Endodermal cell (in vitro differentiated cells): ENCODE data around the gene ANKS1B. TPM values are rescaled to one million over a fixed set of nuclear protein-coding genes. Genes with fewer than 3 reads are reported as not detected.
A peak's percentile ranks its signal among the peaks of the same experiment; 100 is the strongest.

Source experiments
- DNase-seq: peaks from one replicate; pipeline ENCODE4 v3.0.0-alpha.2; 2017
- H3K27ac ChIP-seq: 2 replicates; pipeline ENCODE4 v1.5.1; 2013; ENCODE audit warnings: mild to moderate bottlenecking, low read depth, low read length, moderate library complexity
- H3K27me3 ChIP-seq: 2 replicates; pipeline ENCODE4 v1.6.1; 2013; ENCODE audit warnings: mild to moderate bottlenecking, low read length, moderate library complexity; ENCODE audit not compliant: insufficient read depth, control insufficient read depth, poor library complexity, severe bottlenecking
- H3K36me3 ChIP-seq: 2 replicates; pipeline ENCODE4 v1.7.0; 2013; ENCODE audit warnings: mild to moderate bottlenecking, low read length, moderate library complexity; ENCODE audit not compliant: control insufficient read depth, insufficient read depth
- H3K4me1 ChIP-seq: one replicate; pipeline ENCODE4 v1.7.0; 2013; ENCODE audit warnings: low read length; ENCODE audit not compliant: control insufficient read depth, insufficient read depth
- H3K4me3 ChIP-seq: 2 replicates; pipeline ENCODE4 v1.5.1; 2013; ENCODE audit warnings: mild to moderate bottlenecking, low read length, moderate library complexity
- H3K9ac ChIP-seq: 2 replicates; pipeline ENCODE4 v1.6.1; 2013; ENCODE audit warnings: mild to moderate bottlenecking, low read length, moderate library complexity; ENCODE audit not compliant: poor library complexity, severe bottlenecking; ENCODE audit errors: extremely low read depth
- H3K9me3 ChIP-seq: 2 replicates; pipeline ENCODE4 v1.6.1; 2013; ENCODE audit warnings: mild to moderate bottlenecking, low read length, moderate library complexity; ENCODE audit not compliant: control insufficient read depth
- H3K27ac Mint-ChIP-seq: 2 replicates; pipeline ENCODE4 v1.8.0; 2020; ENCODE audit warnings: mixed read lengths
- H3K27me3 Mint-ChIP-seq: 2 replicates; pipeline ENCODE4 v1.8.0; 2021; ENCODE audit warnings: mild to moderate bottlenecking, mixed read lengths; ENCODE audit not compliant: insufficient read depth
- H3K36me3 Mint-ChIP-seq: 2 replicates; pipeline ENCODE4 v1.8.0; 2020; ENCODE audit warnings: low read depth, mixed read lengths
- H3K4me1 Mint-ChIP-seq: 2 replicates; pipeline ENCODE4 v1.8.0; 2020; ENCODE audit warnings: mixed read lengths
- H3K4me3 Mint-ChIP-seq: 2 replicates; pipeline ENCODE4 v1.8.0; 2020; ENCODE audit warnings: mild to moderate bottlenecking, moderate library complexity, mixed read lengths
- H3K9me3 Mint-ChIP-seq: 2 replicates; pipeline ENCODE4 v1.8.0; 2020; ENCODE audit warnings: mild to moderate bottlenecking, mixed read lengths
- WGBS, 2 experiments: methylation state at CpG; one replicate each; pipeline versions ENCODE4 v1.1.5 to v1.1.7; 2013; ENCODE audit warnings: missing lambda C conversion rate in 2 of 2, mixed read lengths in 1 of 2; ENCODE audit not compliant: insufficient coverage in 1 of 2, insufficient read length in 1 of 2; 5-methylcytosine and 5-hydroxymethylcytosine counted together
- total RNA-seq, 2 donors: library from RNA; stranded (reverse); fragmentation: NEBNext Ultra II Directional in 1 of 2; extraction: Animal tissue kit (Norgen Biotek cat#: 25700) in 1 of 2; gene quantifications; 2 replicates in 1 of 2; 3 replicates in 1 of 2; pipeline ENCODE4 v1.2.1, GENCODE V29; 2021
- TF ChIP-seq, protein P1 (sequence below): fragments of 200-600 bp; sonication (generic); conservative IDR thresholded peaks from 2 replicates; pipeline ENCODE4 v1.5.0; 2021; ENCODE audit warnings: antibody characterized with exemption, mild to moderate bottlenecking

The ANKS1B gene
- total RNA-seq, 2 donors from 2014 or later = 28.5 to 65.8 TPM

GRCh38 chr12:99138393-99138792 is 846.3 kb downstream of the ANKS1B start:
- TF ChIP-seq, protein P1, sequence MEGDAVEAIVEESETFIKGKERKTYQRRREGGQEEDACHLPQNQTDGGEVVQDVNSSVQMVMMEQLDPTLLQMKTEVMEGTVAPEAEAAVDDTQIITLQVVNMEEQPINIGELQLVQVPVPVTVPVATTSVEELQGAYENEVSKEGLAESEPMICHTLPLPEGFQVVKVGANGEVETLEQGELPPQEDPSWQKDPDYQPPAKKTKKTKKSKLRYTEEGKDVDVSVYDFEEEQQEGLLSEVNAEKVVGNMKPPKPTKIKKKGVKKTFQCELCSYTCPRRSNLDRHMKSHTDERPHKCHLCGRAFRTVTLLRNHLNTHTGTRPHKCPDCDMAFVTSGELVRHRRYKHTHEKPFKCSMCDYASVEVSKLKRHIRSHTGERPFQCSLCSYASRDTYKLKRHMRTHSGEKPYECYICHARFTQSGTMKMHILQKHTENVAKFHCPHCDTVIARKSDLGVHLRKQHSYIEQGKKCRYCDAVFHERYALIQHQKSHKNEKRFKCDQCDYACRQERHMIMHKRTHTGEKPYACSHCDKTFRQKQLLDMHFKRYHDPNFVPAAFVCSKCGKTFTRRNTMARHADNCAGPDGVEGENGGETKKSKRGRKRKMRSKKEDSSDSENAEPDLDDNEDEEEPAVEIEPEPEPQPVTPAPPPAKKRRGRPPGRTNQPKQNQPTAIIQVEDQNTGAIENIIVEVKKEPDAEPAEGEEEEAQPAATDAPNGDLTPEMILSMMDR = no peak
- Mint-ChIP-seq H3K27me3 (no peaks in the 10 kb centered on the region), H3K27ac (no peak overlapping the region), H3K4me1 (no peaks in the 10 kb centered on the region), H3K9me3 (peaks cover 5% of the 10 kb centered on the region), H3K4me3 (no peak overlapping the region), H3K36me3 (no peaks in the 10 kb centered on the region)
- 83 to 86% methylated on average over 3 to 4 of the region's 4 CpGs for WGBS, 2 experiments
- Histone ChIP-seq H3K9ac (no peak overlapping the region), H3K36me3 (no peaks in the 10 kb centered on the region), H3K4me1 (no peaks in the 10 kb centered on the region), H3K27me3 (no peaks in the 10 kb centered on the region), H3K4me3 (no peak overlapping the region), H3K9me3 (peaks cover 5% of the 10 kb centered on the region), H3K27ac (no peak overlapping the region)
- DNase-seq = no peak

DNA sequence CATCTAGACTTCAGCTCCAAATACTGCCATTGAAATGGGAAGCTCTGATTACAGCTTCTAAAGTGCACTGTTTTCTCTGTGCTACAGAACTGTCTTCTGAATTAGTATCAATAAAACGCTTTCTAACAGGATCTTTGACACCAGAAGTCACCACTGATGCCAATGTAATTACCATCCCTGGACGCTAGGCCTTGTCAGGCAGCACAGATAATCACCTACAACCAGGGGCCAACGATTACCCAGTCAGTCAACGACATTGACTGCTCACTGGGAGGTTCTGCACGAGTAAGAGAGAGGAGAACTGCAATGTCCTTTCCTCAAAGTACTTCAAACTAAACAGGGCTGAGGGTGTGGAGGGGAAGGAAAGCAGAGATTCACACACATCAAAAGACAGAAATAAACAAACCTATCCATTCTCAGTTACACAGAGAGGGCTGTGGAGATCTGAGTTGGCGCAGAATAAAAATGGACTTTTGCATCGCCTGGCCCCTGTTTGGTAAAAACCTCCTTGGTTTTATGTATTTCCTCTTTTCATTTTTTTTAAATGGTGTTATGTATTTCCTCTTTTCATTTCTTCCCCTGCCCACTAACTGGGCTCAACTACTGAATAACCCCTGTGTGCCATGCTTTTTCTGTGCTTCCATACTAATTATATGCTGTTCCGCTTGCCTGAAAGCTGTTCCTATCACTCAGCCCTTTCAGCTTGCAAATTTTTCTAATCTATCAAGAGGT is 847.4 kb downstream of the ANKS1B start:
- peak; percentile 73 for DNase-seq
- no peak overlapping the region for H3K27ac Mint-ChIP-seq
- WGBS, 2 experiments = 81 to 83% methylated on average over 1 to 8 of the region's 8 CpGs
- no peaks in the 10 kb centered on the region for H3K27me3 Mint-ChIP-seq
- H3K36me3 Mint-ChIP-seq = no peaks in the 10 kb centered on the region
- Histone ChIP-seq H3K4me1 (no peaks in the 10 kb centered on the region), H3K9ac (no peak overlapping the region), H3K27ac (no peak overlapping the region), H3K36me3 (no peaks in the 10 kb centered on the region), H3K4me3 (no peak overlapping the region), H3K27me3 (no peaks in the 10 kb centered on the region), H3K9me3 (no peaks in the 10 kb centered on the region)
- no peaks in the 10 kb centered on the region for H3K9me3 Mint-ChIP-seq
- TF ChIP-seq, protein P1 = peak; percentile 57
- H3K4me3 Mint-ChIP-seq = no peak overlapping the region
- no peaks in the 10 kb centered on the region for H3K4me1 Mint-ChIP-seq

DNA sequence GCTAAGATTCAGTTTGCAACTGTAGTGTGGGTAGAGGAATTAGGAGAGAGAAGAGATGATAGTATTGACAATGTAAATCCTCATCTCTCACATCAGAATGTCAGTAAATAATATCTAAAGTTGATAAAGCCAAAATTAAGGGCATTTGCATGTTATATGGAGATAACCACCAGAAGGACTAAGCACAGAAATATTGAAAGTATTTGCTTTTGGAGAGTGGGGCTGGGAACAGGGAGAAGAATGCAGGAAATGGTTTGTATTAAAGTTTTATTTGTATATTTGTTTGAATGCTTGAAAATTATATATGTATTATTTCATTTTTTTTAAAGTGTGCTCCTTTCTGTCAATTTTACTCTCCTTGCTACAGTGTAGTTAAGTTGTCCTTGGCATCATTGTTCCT is 848.2 kb downstream of the ANKS1B start:
- H3K27ac ChIP-seq = no peak overlapping the region
- Mint-ChIP-seq H3K9me3 (no peaks in the 10 kb centered on the region), H3K27me3 (no peaks in the 10 kb centered on the region), H3K4me1 (no peaks in the 10 kb centered on the region), H3K4me3 (no peak overlapping the region), H3K27ac (no peak overlapping the region), H3K36me3 (no peaks in the 10 kb centered on the region)
- H3K36me3 ChIP-seq = no peaks in the 10 kb centered on the region
- TF ChIP-seq, protein P1 = no peak
- no peaks in the 10 kb centered on the region for H3K9me3 ChIP-seq
- no peaks in the 10 kb centered on the region for H3K4me1 ChIP-seq
- H3K9ac ChIP-seq = no peak overlapping the region
- DNase-seq = no peak
- no peaks in the 10 kb centered on the region for H3K27me3 ChIP-seq
- H3K4me3 ChIP-seq = no peak overlapping the region
